Measurements from ENCODE around the gene PHLDB2. TPM values are rescaled to one million over a fixed set of nuclear protein-coding genes. Genes with fewer than 3 reads are reported as not detected.

The PHLDB2 gene
- total RNA-seq, 1 experiment from 2014 or later, result 13.2 TPM

- no peak overlapping the region for H3K23ac ChIP-seq (ENCODE audit: insufficient read length, low read depth, low read length)
- no peak overlapping the region for H2AFZ ChIP-seq (ENCODE audit: low read length)
- no peaks in the 10 kb centered on the region for H4K20me1 ChIP-seq (ENCODE audit: control insufficient read depth, insufficient read depth, insufficient read length)
- TF ChIP-seq, protein P1, sequence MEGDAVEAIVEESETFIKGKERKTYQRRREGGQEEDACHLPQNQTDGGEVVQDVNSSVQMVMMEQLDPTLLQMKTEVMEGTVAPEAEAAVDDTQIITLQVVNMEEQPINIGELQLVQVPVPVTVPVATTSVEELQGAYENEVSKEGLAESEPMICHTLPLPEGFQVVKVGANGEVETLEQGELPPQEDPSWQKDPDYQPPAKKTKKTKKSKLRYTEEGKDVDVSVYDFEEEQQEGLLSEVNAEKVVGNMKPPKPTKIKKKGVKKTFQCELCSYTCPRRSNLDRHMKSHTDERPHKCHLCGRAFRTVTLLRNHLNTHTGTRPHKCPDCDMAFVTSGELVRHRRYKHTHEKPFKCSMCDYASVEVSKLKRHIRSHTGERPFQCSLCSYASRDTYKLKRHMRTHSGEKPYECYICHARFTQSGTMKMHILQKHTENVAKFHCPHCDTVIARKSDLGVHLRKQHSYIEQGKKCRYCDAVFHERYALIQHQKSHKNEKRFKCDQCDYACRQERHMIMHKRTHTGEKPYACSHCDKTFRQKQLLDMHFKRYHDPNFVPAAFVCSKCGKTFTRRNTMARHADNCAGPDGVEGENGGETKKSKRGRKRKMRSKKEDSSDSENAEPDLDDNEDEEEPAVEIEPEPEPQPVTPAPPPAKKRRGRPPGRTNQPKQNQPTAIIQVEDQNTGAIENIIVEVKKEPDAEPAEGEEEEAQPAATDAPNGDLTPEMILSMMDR (conservative IDR thresholded peaks at IDR 0.05), result no peak
- H2AK5ac ChIP-seq (ENCODE audit: insufficient read length, low read length), result no peak overlapping the region
- H3K27ac Mint-ChIP-seq, result no peak overlapping the region
- no peak overlapping the region for H2BK20ac ChIP-seq (ENCODE audit: low read depth, low read length, poor library complexity, severe bottlenecking)
- no peaks in the 10 kb centered on the region; a peak in 1 of 7 replicates for H3K36me3 Mint-ChIP-seq (ENCODE audit: insufficient read depth in 1 of 3, low read depth in 3 of 3)
- no peak overlapping the region for H3K9ac ChIP-seq (ENCODE audit: extremely low read depth, insufficient read length, low read length)
- no peaks in the 10 kb centered on the region for H3K27me3 Mint-ChIP-seq (ENCODE audit: low read depth)
- no peak overlapping the region for H3K27ac ChIP-seq (ENCODE audit: insufficient read length, low read depth, low read length)
- H3T11ph ChIP-seq (ENCODE audit: low read length), result no peak overlapping the region
- no peak overlapping the region for H3K56ac ChIP-seq (ENCODE audit: insufficient read length, low read depth, low read length)
- H3K27me3 ChIP-seq (ENCODE audit: insufficient read depth, low read length), result no peaks in the 10 kb centered on the region
- H4K5ac ChIP-seq (ENCODE audit: insufficient read length, low read depth, low read length), result no peak overlapping the region
- no peak overlapping the region for H3K14ac ChIP-seq (ENCODE audit: insufficient read depth, low read length)
- no peaks in the 10 kb centered on the region for H3K79me1 ChIP-seq (ENCODE audit: insufficient read depth, low read depth, low read length, poor library complexity, severe bottlenecking)
- no peak overlapping the region for H2BK12ac ChIP-seq (ENCODE audit: insufficient read length, low read depth, low read length)
- H4K8ac ChIP-seq (replicated peaks; ENCODE audit: insufficient read length, low read depth, low read length), result no peak overlapping the region
- H3K9me3 Mint-ChIP-seq, result no peaks in the 10 kb centered on the region
- no peak overlapping the region for H3K4me3 Mint-ChIP-seq
- H3K4me1 ChIP-seq (ENCODE audit: insufficient read depth, low read length), result no peaks in the 10 kb centered on the region
- H3K9me3 ChIP-seq (ENCODE audit: control insufficient read depth, low read depth, low read length), result no peaks in the 10 kb centered on the region
- no peak overlapping the region for H4K91ac ChIP-seq (ENCODE audit: insufficient read length, low read depth, low read length)
- H3K23me2 ChIP-seq (ENCODE audit: insufficient read length, low read depth, low read length, poor library complexity, severe bottlenecking), result no peaks in the 10 kb centered on the region
- H2BK15ac ChIP-seq (ENCODE audit: low read depth, low read length), result no peak overlapping the region
- no peaks in the 10 kb centered on the region for H3K79me2 ChIP-seq (ENCODE audit: insufficient read depth, low read length)
- H3K4me2 ChIP-seq (ENCODE audit: insufficient read depth, insufficient read length, low read length), result no peak overlapping the region
- DNase-seq, result no peak
- no peak overlapping the region for H3K4ac ChIP-seq (ENCODE audit: low read depth, low read length)
- no peak overlapping the region for H2BK5ac ChIP-seq (ENCODE audit: insufficient read length, low read length)
- WGBS (ENCODE audit: extremely low coverage, insufficient read length, low lambda C conversion rate), result no CpG with 5 or more reads among the region's 5 CpGs
- no peak overlapping the region for H3K18ac ChIP-seq (ENCODE audit: insufficient read length, low read depth, low read length)
- peaks cover 6 to 9% of the 10 kb centered on the region in 2 experiments for H3K4me1 Mint-ChIP-seq
- H2BK120ac ChIP-seq (ENCODE audit: low read depth, low read length, poor library complexity, severe bottlenecking), result no peak overlapping the region
Measured at GRCh38 chr3:111968319-111969054, 109.4 kb downstream of the PHLDB2 start.

Data from H9 (cell line).